ENCODE results near the gene THSD4.
"Not testable (repeated sequence)": the region's sequence is repeated elsewhere in the genome, so short reads cannot be mapped to it uniquely, and the experiment has no call there.

The THSD4 gene

DNA sequence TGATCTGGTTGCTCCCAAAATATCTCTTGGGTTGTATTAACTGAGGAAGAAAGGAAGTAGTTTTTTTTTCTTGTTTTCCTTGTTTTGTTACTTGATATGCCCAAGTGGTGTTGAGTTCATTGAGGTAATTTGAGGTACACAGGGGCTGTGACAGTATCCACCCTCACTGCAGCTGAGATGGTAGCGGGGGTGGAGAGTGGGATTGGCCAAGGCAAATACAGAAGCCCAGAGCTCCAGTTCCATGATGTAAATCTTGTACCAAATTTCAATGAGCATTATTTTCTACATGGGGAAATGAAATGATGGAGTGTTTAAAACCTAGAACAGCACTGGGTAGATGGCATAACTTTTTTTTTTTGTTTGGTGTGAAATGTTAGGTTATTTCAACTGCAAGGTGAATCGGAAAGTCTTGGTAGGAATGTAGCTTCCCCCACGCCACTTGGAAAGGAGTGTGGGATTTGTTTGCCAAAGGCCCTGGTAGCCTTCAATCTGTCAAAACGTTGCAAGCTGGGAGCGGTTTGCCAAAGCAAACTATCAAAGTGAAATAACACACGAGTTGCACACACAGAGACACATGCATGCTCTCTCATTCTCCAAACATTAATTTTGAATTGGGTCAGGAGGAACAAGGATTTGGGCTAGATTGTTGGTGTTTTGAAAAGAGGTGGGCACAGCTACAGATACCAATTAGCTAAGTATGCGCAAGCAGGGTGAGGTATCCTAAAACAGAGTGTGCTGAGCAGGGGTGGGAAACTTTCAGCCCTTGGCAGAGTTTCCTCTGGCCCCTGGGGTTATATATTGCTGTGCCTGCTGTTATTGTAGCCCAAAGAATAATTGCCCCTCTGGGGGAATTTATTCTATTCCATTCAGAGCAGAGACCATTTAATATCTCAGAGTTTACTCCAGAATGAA is 34.6 kb downstream of the THSD4 start:
- DNase-seq (ENCODE audit: low spot score), result no peak

DNA sequence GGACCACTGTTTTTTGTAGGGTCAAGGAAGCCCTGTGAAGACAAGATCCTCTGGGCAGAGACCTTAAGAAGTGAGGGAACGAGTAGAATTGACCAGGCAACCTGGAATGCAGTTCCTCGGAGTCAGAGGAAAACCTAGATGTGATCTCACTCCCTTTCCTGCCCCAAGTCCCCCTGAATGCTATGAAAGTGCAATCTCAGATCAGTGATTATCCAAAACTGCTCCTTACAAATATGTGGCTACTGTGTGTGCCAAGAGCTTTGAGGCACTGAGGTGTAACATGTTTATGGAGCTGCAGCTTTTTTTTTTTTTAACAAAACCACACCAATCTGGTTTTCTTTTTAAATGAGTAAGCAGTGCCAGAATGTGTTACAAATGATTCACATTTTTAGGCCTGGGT is 35.8 kb downstream of the THSD4 start:
- no peak for DNase-seq (ENCODE audit: low spot score)

DNA sequence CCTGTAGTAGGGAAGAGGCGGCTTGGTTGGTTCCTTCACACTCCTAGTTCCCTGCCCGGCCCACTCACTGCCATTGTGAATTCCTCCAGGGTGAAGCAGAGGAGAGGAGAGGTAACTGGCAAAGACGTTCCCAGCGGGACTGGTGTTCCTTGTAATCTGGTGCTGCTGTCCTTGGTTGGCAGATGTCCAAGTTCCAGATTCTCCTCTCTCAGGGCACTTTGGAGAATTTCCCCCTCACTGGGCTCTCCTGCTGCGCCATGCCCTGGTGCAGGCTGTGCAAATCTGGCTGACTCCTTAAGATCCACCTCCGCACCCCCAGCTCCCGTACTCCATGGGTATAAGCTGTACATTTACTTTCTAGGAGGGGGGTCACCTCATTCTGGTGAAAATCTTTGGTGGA is 37.3 kb downstream of the THSD4 start:
- DNase-seq (ENCODE audit: low spot score), result no peak

GRCh38 chr15:71153823-71154524 is 38.7 kb downstream of the THSD4 start:
- DNase-seq (ENCODE audit: low spot score), result no peak

DNA sequence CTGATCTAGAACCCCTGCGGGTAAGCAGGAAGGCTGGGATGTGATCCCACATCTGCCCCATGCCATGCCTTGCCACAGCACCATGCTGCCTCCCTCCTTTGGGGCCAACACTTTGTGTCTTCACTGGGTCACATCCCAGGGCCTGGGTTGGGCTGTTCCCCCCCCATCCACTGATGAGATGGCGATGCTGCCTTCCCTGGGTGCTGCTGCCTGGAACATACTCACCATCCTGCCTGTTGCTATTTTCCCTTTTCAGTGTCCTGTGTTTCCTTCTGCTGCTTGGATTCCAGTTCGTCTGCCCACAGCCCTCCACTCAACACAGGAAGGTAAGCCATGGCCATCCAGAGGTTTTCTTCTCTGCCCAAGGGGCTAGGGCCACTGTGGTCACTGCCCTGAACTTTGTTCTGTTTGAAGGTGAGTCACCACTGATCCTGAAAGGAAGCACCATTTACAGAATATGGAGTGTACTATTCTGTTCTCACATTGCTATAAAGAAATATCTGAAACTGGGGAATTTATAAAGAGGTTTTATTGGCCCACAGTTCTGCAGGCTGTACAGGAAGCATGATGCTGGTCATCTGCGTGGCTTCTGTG is 39.4 kb downstream of the THSD4 start:
- no peak for DNase-seq (ENCODE audit: low spot score)

GRCh38 chr15:71155534-71155933 is 40.3 kb downstream of the THSD4 start:
- no peak for DNase-seq (ENCODE audit: low spot score)

GRCh38 chr15:71160976-71161375 is 45.7 kb downstream of the THSD4 start:
- DNase-seq (ENCODE audit: low spot score), result no peak

DNA sequence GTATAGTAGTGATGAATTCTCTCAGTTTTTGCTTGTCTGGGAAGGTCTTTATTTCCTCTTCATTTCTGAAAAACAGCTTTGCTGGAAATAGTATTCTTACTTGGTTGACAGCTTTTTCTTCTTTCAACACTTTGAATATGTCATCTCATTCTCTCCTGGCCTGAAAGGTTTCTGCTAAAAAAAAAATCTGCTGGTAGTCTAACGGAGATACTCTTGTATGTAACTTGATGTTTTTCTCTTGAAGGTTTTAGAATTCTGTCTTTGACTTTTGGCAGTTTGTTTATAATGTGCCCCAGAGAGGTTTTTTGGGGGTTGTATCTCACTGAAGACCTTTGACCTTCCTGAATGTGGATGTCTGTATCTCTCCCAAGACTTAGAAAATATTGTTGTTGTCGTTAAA is 47.0 kb downstream of the THSD4 start:
- DNase-seq (ENCODE audit: low spot score), result no peak

- not testable (repeated sequence) for DNase-seq (ENCODE audit: low spot score)
These were observed 49.3 kb downstream of the THSD4 start for GRCh38 chr15:71164606-71165005.

DNA sequence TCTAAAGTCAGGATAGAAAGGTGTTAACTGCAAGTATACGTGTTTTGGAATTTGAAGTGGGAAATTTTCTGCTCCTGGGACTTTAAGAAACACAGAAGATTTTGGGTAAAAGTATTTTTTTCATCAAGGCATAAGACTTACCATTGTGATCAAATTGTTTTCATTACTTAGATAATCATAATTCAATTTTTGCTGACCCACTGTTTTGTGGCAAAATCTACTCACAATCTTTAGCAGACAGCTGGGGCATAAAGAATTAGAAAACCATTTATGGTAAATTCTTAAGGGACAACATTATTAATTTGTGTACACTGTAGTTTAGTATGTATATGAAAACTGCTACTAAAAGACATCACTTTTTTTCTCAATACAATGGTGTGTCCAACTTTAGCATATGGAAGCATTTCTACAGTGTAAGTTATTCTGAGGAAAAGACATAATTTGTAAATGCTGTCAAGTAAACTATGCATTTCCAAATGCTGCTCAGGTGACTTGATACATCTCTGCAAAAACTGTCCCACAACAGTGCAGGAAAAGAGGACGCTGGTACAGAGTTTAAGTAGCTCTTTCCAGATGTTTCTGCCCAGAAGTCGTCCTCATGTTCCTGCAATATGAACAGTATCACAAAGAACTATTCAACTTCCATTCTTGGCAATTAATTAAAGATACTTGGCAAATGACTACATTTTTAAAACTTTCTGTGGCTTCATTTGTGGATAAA is 52.3 kb downstream of the THSD4 start:
- DNase-seq (ENCODE audit: low spot score), result no peak

GRCh38 chr15:71168166-71168834 is 53.0 kb downstream of the THSD4 start:
- no peak for DNase-seq (ENCODE audit: low spot score)

- no peak for DNase-seq (ENCODE audit: low spot score)
These were observed 54.9 kb downstream of the THSD4 start for GRCh38 chr15:71170163-71170562.

DNA sequence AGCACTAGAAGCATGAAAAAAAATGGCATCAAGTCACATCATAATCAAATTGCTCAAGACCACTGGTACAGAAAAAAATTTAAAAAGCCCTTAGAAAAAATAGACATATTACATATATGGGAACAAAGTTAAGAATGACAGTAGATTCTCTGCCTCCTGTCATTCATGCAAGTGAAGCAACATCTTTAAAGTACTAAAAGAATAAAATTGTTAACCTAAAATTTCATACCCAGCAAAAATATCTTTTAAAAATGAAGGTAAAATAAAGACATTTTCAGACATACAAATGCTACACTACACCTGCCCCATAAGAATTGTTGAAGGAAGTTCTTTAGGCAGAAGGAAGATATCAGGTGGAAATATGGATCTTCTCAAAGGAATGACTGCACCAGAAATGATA is 55.9 kb downstream of the THSD4 start:
- no peak for DNase-seq (ENCODE audit: low spot score)

GRCh38 chr15:71174360-71174759 is 59.1 kb downstream of the THSD4 start:
- not testable (repeated sequence) for DNase-seq (ENCODE audit: low spot score)

GRCh38 chr15:71180986-71181853 is 65.9 kb downstream of the THSD4 start:
- no peak for DNase-seq (ENCODE audit: low spot score)

- DNase-seq (ENCODE audit: low spot score), result no peak
These were observed 67.3 kb downstream of the THSD4 start for GRCh38 chr15:71182522-71182921.

GRCh38 chr15:71183063-71183462 is 67.8 kb downstream of the THSD4 start:
- DNase-seq (ENCODE audit: low spot score), result no peak

- DNase-seq (ENCODE audit: low spot score), result no peak
These were observed 70.4 kb downstream of the THSD4 start for GRCh38 chr15:71185706-71186105.

DNA sequence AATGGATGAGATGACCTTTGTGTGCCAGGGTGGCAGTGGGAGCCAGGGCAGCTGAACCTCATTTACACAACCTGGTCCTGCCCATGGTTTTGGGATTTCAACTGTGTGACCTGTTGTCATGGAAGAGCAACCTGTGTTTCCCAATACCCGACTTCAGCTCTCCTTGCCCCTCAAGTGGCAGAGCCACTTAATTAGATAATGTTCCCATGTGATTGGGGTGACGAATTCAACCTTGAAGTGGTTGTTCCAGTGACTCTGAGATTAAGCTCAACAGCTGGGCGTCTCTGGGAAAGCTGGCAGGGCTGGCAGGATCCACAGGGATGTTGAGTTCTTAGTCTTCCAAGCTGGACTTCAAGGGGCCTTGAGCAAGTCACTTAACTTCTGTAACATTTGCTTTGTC is 71.0 kb downstream of the THSD4 start:
- DNase-seq (ENCODE audit: low spot score), result no peak

DNA sequence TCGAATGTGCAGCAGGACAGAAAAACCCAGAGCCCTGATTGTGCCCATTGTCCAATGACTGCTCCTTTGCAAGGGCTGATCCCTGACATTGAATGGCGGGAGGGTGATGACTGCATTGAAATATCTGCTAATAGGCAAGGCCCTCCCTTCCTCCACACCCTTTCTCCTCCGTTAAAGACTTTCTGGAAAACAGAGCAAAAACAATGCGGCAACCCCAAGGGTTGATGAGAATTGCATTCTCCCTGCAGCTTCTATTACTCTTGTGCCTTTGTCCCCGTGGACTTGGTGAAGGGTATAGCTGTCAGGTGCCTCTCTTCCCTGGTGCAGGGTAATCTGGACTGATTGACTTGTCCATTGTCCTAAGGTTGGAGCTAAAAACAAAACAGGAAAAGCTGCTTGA is 71.8 kb downstream of the THSD4 start:
- no peak for DNase-seq (ENCODE audit: low spot score)

DNA sequence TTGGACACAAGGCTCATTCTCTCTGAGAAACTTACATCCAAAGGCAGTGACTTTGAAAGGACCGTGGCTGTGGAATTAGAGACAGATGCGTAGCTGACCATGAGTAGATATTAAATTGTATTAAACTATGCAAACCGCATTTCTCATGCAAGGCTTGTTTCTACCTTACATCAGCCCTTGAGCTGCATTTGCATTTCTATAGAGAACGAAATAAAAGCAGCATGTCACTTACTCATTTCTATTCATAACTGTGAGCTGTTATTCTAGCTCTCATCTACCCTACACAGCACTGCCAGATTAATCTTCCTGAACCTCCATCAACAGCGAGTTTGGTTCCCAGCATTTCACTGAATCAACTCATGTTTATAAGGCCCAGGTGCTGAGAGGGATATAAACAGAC is 72.3 kb downstream of the THSD4 start:
- no peak for DNase-seq (ENCODE audit: low spot score)
